Uterus (tissue), 4 donors: ENCODE measurements around the gene RGS14. TPM values are rescaled to one million over a fixed set of nuclear protein-coding genes. Genes with fewer than 3 reads are reported as not detected.
"Not testable (repeated sequence)": the region's sequence is repeated elsewhere in the genome, so short reads cannot be mapped to it uniquely, and the experiment has no call there.

Source experiments
- DNase-seq, 2 donors: peaks; one replicate each; pipeline ENCODE4 v3.0.0-alpha.2; 2019 to 2020
- H3K27ac ChIP-seq, 2 donors: fragments of 200-600 bp; sonication (generic); 1 replicate in 1 of 2; 2 replicates in 1 of 2; pipeline ENCODE4 v1.5.1; 2016 to 2018
- H3K27me3 ChIP-seq, 2 donors: fragments of 200-600 bp; sonication (generic); one replicate each; pipeline ENCODE4 v1.5.1; 2018 to 2019; ENCODE audit warnings: control low read depth in 1 of 2
- H3K36me3 ChIP-seq, 2 donors: fragments of 200-600 bp; sonication (generic); one replicate each; pipeline ENCODE4 v1.5.1; 2019; ENCODE audit warnings: control low read depth in 1 of 2
- H3K4me1 ChIP-seq, 2 donors: fragments of 200-600 bp; sonication (generic); one replicate each; pipeline ENCODE4 v1.5.1; 2018 to 2019; ENCODE audit warnings: control low read depth in 1 of 2
- H3K4me3 ChIP-seq, 2 donors: fragments of 200-600 bp; sonication (generic); 1 replicate in 1 of 2; 2 replicates in 1 of 2; pipeline ENCODE4 v1.5.1; 2018 to 2019; ENCODE audit warnings: mild to moderate bottlenecking in 1 of 2
- H3K9me3 ChIP-seq, 2 donors: fragments of 200-600 bp; sonication (generic); one replicate each; pipeline ENCODE4 v1.5.1; 2019; ENCODE audit warnings: control low read depth in 1 of 2
- POLR2A ChIP-seq, 2 donors: fragments of 450-650 bp; IDR thresholded peaks; one replicate each; pipeline ENCODE4 v1.6.1; 2016; ENCODE audit warnings: antibody characterized with exemption in 2 of 2, mild to moderate bottlenecking in 1 of 2, moderate library complexity in 1 of 2
- intact Hi-C: fragments of 100-400 bp; cut with DNase I; formaldehyde crosslinking; loops from one replicate; pipeline ENCODE4 v1.15.1; 2023; ENCODE audit warnings: low total_unique reads
- total RNA-seq, 4 donors: library from RNA; depleted of rRNA in 3 of 4; stranded (reverse); fragments of >200 nt in 3 of 4; gene quantifications; one replicate each; pipeline versions ENCODE4 v1.1.0 to v1.2.4, GENCODE V29; 2014 to 2023
- TF ChIP-seq, protein P1 (sequence below), 4 experiments: fragments of 200-600 bp in 2 of 4; fragments of 450-650 bp in 2 of 4; sonication (generic) in 2 of 4; IDR thresholded peaks; one replicate each; pipeline ENCODE4 v1.5.1; 2016 to 2019; ENCODE audit warnings: antibody characterized with exemption in 4 of 4, mild to moderate bottlenecking in 2 of 4, moderate library complexity in 1 of 4
- donor health status: DM: yes; HTN: yes; CAD: no.

Gene RGS14
- total RNA-seq, 4 donors from 2014 or later = 1.5 to 25.6 (median 13.6) TPM

DNA sequence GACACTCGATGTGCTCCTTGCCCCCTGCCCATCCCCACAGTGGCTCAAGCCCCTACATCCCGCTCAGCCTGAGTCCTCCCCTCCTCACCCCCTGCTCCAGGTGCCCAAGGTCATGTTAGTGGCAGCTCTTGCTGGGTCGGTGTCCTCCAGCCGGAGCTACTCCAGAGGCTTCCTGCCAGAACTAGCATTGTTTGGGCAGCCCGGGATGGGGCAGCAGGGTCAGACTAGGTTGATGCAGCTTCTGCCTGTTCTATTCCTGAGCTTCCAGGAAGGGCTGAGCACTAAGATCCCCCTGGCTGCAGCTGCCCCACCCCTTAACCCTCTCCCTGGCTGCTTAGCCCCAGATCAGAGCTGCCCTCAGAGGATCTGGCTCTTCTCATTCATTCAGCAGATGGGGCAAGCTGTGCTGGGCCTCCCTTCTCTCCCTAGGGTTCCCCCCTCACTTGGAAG, 671 bp downstream of the RGS14 start:
- no peaks in the 10 kb centered on the region for H3K36me3 ChIP-seq
- H3K27me3 ChIP-seq = no peaks in the 10 kb centered on the region
- peaks cover 0 to 6% of the 10 kb centered on the region in 2 donors for H3K4me1 ChIP-seq
- DNase-seq = no peak
- no peaks in the 10 kb centered on the region for H3K9me3 ChIP-seq
- intact Hi-C loops = no loop called here
- no peak overlapping the region for H3K4me3 ChIP-seq
- H3K27ac ChIP-seq = no peak overlapping the region
- no peak for TF ChIP-seq POLR2A (IDR thresholded peaks at IDR 0.05)
- TF ChIP-seq, protein P1, sequence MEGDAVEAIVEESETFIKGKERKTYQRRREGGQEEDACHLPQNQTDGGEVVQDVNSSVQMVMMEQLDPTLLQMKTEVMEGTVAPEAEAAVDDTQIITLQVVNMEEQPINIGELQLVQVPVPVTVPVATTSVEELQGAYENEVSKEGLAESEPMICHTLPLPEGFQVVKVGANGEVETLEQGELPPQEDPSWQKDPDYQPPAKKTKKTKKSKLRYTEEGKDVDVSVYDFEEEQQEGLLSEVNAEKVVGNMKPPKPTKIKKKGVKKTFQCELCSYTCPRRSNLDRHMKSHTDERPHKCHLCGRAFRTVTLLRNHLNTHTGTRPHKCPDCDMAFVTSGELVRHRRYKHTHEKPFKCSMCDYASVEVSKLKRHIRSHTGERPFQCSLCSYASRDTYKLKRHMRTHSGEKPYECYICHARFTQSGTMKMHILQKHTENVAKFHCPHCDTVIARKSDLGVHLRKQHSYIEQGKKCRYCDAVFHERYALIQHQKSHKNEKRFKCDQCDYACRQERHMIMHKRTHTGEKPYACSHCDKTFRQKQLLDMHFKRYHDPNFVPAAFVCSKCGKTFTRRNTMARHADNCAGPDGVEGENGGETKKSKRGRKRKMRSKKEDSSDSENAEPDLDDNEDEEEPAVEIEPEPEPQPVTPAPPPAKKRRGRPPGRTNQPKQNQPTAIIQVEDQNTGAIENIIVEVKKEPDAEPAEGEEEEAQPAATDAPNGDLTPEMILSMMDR (IDR thresholded peaks at IDR 0.05) = no peak

DNA sequence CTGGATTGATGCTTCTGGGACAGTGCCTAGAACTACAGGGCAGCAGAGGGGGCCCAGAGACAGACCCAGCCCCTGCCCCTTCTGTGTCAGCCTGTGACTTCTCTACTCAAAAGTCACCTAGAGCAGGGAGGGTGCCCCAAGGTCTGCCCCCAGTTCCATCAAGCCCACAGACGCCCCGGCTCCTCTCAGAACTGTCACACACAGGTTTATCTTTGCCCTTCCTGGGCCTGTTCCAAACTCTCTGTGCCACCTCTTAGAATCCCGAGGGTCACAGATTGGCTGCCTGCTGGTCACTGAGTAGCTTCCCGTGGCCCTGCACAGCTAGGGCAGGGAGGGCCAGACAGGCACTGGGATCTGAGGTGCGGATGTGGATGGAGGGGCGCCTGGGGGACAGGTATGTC, 1.7 kb downstream of the RGS14 start:
- TF ChIP-seq, protein P1 (IDR thresholded peaks at IDR 0.05) = no peak
- no peak for TF ChIP-seq POLR2A (IDR thresholded peaks at IDR 0.05)
- Histone ChIP-seq H3K27me3 (no peaks in the 10 kb centered on the region), H3K4me3 (no peak overlapping the region), H3K9me3 (no peaks in the 10 kb centered on the region), H3K4me1 (peaks cover 0 to 10% of the 10 kb centered on the region in 2 donors), H3K36me3 (no peaks in the 10 kb centered on the region), H3K27ac (no peak overlapping the region)
- no peak for DNase-seq
- intact Hi-C loops = no loop called here

DNA sequence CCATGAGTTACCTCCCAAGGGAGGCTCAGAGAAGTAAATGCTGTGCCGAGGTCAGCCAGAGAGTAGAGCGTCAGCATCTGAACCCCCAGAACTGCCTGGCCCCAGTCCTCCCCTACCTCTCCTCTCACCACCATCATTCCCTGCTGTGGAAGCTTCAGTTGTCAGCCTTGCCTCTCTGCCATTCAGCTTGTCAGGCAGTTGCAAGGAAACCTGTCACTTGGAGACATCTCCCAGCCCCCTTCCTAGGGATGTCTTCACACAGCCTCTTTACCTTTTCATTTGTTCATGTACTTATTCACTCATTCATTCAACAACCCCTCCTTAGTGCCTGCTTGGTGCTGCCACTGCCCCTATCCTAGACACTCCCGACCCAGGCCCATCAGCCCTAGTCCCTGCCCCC, 2.1 kb downstream of the RGS14 start:
- Histone ChIP-seq H3K27ac (no peak overlapping the region), H3K36me3 (no peaks in the 10 kb centered on the region), H3K4me3 (no peak overlapping the region), H3K9me3 (no peaks in the 10 kb centered on the region), H3K27me3 (no peaks in the 10 kb centered on the region), H3K4me1 (peaks cover 0 to 10% of the 10 kb centered on the region in 2 donors)
- DNase-seq = no peak
- intact Hi-C loops = no loop called here
- no peak for TF ChIP-seq POLR2A (IDR thresholded peaks at IDR 0.05)
- TF ChIP-seq, protein P1 (IDR thresholded peaks at IDR 0.05) = no peak

DNA sequence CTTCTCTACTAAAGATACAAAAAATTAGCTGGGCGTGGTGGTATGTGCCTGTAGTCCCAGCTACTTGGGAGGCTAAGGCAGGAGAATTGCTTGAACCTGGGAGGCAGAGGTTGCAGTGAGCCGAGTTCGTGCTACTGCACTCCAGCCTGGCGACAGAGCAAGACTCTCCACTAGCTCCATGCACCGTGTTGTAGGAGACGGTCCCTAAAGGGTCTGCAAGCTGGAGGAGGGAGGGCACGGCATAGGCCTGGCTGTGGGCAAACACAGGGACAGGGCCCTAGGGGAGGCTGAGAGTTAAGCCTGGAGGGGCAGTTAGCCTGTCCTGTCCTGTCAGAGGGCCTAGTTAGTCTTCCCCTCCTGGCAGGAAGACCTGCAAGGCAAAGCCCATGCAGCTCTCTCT, 3.0 kb downstream of the RGS14 start:
- H3K4me1 ChIP-seq, intact Hi-C loops, H3K27ac ChIP-seq, DNase-seq, H3K27me3 ChIP-seq, H3K9me3 ChIP-seq, H3K36me3 ChIP-seq, H3K4me3 ChIP-seq: not testable (repeated sequence)

DNA sequence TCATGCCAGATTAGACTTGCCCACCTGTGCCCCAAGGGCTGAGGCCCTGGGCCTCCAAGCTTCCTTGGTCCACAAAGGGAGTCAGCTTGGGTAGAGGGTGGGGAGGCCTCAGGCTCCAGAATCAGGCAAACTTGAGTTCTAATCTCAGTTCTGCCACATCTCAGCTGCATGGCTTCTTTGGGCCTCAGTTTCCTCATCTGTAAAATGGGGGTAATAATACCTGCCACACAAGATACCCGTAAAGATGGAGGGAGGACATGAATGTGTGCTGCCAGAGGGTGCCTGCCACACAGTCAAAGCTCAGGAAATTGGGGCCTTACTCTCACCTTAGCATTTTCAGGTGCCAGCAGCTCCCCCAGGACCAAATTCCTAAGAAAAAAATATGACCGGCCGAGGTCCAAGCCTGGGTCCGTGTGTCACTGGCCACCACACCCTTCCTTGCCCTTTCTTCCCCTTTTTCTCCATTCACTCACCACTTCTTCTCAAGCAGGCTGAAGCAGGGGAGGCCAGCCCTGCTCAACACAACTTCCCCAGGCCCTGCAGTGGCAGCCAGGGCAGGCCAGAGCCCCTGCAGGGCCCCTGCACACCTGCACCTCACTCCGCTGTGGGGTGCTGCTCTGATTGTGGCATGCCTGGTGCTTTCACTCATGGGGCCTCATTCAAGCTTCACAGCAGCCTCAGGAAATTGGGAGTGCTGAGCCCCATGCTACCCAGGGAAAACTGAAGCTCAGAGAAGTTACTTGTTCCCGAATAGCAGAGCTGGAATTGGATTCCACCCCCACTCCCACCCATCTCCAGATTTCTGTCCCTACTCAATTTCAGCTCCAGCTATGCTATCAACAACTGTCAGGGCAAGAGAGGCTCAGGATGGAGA, 3.9 kb downstream of the RGS14 start:
- no peak for DNase-seq
- Histone ChIP-seq H3K27ac (no peak overlapping the region), H3K36me3 (no peaks in the 10 kb centered on the region), H3K9me3 (no peaks in the 10 kb centered on the region), H3K27me3 (no peaks in the 10 kb centered on the region), H3K4me3 (no peak overlapping the region), H3K4me1 (peaks cover 3 to 10% of the 10 kb centered on the region in 2 donors)
- TF ChIP-seq, protein P1 (IDR thresholded peaks at IDR 0.05) = no peak
- TF ChIP-seq POLR2A (IDR thresholded peaks at IDR 0.05) = no peak
- intact Hi-C loops = no loop called here
